ENCODE data around the gene ESR2.

ESR2 gene

GRCh38 chr14:64265222-64265621 is 28.9 kb downstream of the ESR2 start:
- no peak for DNase-seq

DNA sequence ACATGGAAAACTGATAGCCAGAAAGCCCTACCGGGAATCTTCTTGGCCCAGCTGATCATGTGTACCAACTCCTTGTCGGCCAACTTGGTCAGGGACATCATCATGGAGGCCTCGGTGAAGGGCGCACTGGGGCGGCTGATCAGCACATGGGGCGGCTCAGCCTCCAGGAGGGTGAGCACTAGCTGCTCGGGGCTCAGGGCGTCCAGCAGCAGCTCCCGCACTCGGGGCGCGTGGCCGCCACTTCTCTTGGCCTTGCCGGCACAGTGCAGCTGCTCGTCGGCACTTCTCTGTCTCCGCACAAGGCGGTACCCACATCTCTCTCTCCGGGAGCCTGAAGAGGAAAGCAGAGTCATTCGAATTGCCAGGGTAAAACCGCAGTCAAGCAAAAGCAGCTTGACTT is 33.8 kb downstream of the ESR2 start:
- DNase-seq: no peak

DNA sequence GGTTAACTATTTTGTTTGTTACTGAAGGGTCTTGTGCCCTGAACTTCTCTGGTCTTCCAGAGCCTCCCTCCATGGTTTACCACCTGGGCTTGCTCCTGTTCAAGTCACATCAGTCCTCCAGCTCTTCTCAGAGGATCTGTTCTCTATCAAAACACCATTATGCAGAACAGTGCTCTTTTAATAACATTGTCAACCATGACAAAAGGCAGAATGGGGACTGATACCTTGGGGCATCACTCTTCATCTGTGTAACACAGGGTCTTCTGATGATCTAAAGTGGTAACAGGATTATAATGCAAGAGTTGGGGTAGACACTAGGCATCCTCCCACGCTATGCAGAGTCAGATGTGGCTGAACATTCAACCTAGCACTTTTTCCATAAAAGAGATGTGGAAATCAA is 38.4 kb downstream of the ESR2 start:
- DNase-seq: no peak

- no peak for DNase-seq
Observed at GRCh38 chr14:64253672-64254071, 40.5 kb downstream of the ESR2 start.

GRCh38 chr14:64249363-64249762 is 44.8 kb downstream of the ESR2 start:
- no peak for DNase-seq

DNA sequence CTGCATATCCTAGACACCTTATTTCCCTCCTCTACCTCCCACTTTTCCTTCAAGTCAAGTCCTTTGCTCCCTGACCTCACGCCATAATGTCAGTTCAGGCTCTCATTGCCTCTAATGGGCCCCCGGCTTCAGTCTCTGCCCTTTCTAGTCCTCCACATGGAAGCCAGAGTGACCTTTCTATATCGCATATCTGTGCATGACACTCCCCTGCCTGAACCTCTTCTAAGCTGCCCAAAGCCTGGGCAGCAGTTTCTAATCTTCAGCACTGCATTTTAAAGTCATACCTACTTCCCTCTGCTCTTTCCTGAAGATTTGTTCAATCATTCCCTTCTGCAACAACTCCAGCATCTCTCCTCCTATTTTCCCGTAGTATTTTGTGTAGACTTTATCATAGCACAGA is 45.5 kb downstream of the ESR2 start:
- DNase-seq: no peak

DNA sequence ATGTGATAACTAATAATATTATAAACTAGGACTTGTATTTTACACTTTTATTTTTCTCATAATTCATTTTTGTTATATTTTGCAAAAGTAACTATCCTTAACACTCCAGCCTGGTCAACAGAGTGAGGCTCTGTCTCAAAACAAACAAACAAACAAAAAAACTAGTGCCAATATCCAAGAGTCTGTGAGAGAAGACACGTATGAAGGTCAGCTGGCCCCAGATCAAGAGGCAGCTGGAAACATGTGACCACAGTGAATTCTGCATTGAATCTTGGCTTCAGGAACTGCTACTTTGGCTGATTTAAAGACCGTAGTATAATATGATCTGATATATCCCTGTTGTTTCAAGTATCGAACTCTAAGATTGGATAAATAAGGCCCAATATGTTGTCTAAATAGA is 47.0 kb downstream of the ESR2 start:
- no peak for DNase-seq

GRCh38 chr14:64246688-64247087 is 47.5 kb downstream of the ESR2 start:
- DNase-seq: no peak

GRCh38 chr14:64245491-64245890 is 48.7 kb downstream of the ESR2 start:
- no peak for DNase-seq

DNA sequence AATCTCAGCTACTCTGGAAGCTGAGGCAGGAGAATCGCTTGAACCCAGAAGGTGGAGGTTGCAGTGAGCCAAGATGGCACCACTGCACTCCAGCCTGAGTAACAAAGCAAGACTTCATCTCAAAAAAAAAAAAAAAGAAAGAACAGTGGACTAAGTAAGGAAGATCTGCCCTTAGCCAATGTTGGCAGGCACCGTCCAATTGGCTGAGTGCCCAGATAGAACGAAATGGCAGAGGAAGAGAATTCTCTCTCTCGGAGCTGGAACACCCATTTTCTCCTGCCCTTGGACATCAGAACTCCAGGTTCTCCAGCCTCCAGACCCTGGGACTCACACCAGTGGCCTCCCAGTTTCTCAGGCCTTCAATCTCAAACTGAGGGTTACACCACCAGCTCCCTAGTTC is 49.9 kb downstream of the ESR2 start:
- no peak for DNase-seq

DNA sequence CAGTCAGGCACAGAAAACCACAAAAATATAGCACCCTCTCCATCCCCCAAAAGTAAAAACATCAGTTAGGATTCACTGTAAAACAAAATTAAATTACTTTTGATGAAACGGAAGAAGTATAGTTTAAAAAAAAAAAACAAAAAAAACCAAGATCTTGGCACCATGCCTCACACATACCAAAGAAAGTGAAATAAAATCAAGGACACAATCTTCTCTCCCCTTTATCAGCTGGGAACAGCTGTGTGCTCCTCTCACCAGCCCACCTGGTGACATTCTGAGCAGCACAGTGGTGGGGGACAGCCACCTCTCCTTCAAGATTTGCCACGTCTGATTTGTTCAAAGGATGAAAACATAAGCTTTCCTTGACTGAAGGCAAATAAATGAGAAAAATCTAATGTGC is 55.5 kb downstream of the ESR2 start:
- no peak for DNase-seq

GRCh38 chr14:64238049-64238448 is 56.1 kb downstream of the ESR2 start:
- DNase-seq: no peak

- no peak for DNase-seq
Observed at GRCh38 chr14:64235652-64236640, 58.2 kb downstream of the ESR2 start.

DNA sequence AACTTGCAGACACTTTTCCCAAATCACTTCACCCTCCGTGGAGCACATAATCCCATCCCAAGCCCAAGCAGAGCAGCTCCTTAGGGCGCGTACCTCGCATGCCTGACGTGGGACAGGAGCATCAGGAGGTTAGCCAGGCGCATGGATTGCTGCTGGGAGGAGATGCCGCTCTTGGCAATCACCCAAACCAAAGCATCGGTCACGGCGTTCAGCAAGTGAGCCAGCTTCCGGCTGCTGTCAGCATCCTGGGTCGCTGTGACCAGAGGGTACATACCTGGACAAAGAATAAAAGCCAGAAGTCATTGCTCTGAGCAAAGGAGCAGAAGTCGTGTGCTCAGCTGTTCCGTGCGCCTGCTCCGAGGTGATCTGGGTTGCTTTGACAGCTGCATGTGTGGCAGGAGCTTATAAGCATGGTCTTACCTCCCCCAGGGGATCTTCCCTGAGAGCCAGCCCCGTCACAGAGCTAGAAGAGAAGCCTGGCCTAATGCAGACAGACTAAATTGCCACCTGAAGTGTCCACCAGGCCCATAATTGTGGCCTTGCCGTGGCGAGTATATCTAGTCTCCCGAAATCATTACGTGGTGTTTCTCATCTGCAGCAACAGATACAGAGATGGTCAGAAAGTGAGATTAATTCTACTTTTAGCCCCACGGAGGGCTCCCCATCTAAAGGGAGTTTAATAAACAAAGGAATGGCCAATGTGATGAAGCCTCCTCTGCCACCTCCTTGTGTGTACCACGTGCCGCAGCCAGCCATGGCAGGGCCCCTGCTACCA is 59.1 kb downstream of the ESR2 start:
- no peak for DNase-seq

DNA sequence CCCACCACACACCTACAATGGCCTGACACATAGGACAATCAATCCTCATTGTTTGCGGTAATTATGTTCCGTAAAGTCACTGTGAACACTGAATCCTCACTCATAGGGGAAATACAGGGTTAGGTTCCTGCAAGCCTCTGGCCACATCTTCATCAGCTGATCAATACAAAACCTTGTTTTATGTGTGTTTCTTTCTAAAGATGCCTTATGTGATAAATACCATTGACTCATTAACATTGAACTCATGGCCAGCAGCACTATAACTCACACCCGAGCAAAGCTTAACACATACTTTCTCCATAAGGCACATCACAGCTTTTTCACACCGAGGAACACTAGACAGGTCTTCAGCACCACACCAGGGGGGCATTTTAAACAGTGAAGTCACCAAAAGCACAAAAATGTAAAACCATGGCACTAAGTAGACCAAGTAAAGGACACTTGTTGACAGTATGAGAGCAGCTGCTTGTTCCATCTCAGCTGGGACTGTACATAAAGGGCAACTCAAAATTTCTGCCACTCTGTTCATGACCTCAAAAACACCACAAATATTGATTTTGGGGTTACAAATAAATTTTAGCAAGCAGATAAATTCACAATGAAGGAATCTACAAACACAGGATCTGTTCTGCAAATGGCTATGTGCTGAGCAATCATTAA is 60.5 kb downstream of the ESR2 start:
- no peak for DNase-seq

GRCh38 chr14:64232944-64233343 is 61.2 kb downstream of the ESR2 start:
- no peak for DNase-seq

GRCh38 chr14:64232095-64232838 is 61.9 kb downstream of the ESR2 start:
- no peak for DNase-seq

GRCh38 chr14:64229489-64229888 is 64.7 kb downstream of the ESR2 start:
- no peak for DNase-seq

DNA sequence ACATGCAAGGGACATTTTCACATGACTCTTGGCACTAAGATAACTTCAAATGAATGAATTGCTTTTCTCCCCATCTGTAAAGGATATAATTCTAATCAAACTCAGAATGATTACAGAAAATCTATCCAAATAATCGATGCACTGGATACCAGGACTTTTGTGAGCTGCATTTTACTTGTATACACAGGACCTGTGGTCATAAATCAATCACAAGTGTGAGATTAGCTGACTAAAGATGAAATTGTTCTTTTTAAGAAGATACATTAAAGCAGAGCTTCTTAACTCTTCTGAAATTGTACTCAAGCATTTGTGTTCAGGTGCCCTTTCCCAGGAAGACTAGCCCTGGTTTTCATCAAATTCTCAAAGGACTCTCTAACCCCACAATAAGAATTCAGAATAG is 66.3 kb downstream of the ESR2 start:
- DNase-seq: no peak

- no peak for DNase-seq
Observed at GRCh38 chr14:64225151-64225757, 68.9 kb downstream of the ESR2 start.

- DNase-seq: no peak
Observed at GRCh38 chr14:64221391-64222003, 72.7 kb downstream of the ESR2 start.

DNA sequence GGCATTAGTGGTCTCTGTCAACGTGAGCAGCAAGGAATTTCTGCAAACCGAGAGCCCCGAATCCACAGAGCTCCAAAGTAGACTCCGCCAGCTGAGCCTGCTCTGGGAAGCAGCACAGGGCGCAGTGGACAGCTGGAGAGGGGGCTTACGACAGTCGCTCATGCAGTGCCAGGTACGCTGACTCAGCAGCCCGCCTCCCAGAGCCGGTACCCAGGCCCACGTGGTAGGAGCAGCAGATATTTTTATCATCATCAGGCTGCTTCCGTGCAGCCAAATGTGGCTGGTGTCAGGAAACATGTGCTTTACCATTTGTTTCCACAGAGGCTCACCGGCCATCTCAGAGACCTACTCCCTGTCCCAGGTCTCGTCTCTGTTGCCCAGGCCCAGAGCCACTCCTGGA is 73.7 kb downstream of the ESR2 start:
- peak; percentile 75 for DNase-seq
